Smooth muscle cell (in vitro differentiated cells): ENCODE measurements around the gene ASPN. TPM values are rescaled to one million over a fixed set of nuclear protein-coding genes. Genes with fewer than 3 reads are reported as not detected.

Source experiments
- DNase-seq: peaks from one replicate; lab custom pipeline; 2025; ENCODE audit not compliant: unreplicated experiment; lab: John Stamatoyannopoulos, UW
- H2AFZ ChIP-seq: fragments of 200-600 bp; sonication (generic); 2 replicates; pipeline ENCODE4 v1.6.0; 2016; ENCODE audit warnings: antibody characterized with exemption, low read depth, mild to moderate bottlenecking
- H3F3A ChIP-seq: fragments of 200-600 bp; sonication (generic); 2 replicates; pipeline ENCODE4 v1.6.0; 2017; ENCODE audit warnings: antibody characterized with exemption, low read depth
- H3K27ac ChIP-seq: fragments of 200-600 bp; sonication (generic); 2 replicates; pipeline ENCODE4 v1.5.1; 2016; ENCODE audit warnings: low read depth, mild to moderate bottlenecking
- H3K27me3 ChIP-seq: fragments of 200-600 bp; sonication (generic); 2 replicates; pipeline ENCODE4 v1.6.1; 2016; ENCODE audit warnings: low read depth, mild to moderate bottlenecking
- H3K36me3 ChIP-seq: fragments of 200-600 bp; sonication (generic); 2 replicates; pipeline ENCODE4 v1.5.1; 2016; ENCODE audit warnings: low read depth
- H3K4me1 ChIP-seq: fragments of 200-600 bp; sonication (generic); 2 replicates; pipeline ENCODE4 v1.5.1; 2016; ENCODE audit warnings: low read depth
- H3K4me2 ChIP-seq: fragments of 200-600 bp; sonication (generic); 2 replicates; pipeline ENCODE4 v1.6.0; 2016; ENCODE audit warnings: mild to moderate bottlenecking
- H3K4me3 ChIP-seq: fragments of 200-600 bp; sonication (generic); 2 replicates; pipeline ENCODE4 v1.5.1; 2016; ENCODE audit warnings: mild to moderate bottlenecking
- H3K79me2 ChIP-seq: fragments of 200-600 bp; sonication (generic); 2 replicates; pipeline ENCODE4 v1.6.0; 2016; ENCODE audit warnings: low read depth, mild to moderate bottlenecking
- H3K9ac ChIP-seq: fragments of 200-600 bp; sonication (generic); 2 replicates; pipeline ENCODE4 v1.6.0; 2016; ENCODE audit warnings: low read depth
- H3K9me3 ChIP-seq: fragments of 200-600 bp; sonication (generic); replicated peaks from 2 replicates; pipeline ENCODE4 v1.5.1; 2016; ENCODE audit warnings: low read depth
- H4K20me1 ChIP-seq: fragments of 200-600 bp; sonication (generic); 2 replicates; pipeline ENCODE4 v1.6.0; 2016; ENCODE audit warnings: low read depth
- WGBS: methylation state at CpG from one replicate; pipeline ENCODE4 v1.1.7; 2016; ENCODE audit warnings: low lambda C conversion rate; 5-methylcytosine and 5-hydroxymethylcytosine counted together
- polyA plus RNA-seq: library from polyadenylated mRNA; unstranded; fragments of >200 nt; fragmentation: Nextera tagmentation; extraction: Ambion mirVana; gene quantifications from 2 replicates; pipeline ENCODE4 v1.2.1, GENCODE V29; 2016
- total RNA-seq: library from RNA; depleted of rRNA; stranded (reverse); fragments of >200 nt; gene quantifications from 2 replicates; pipeline ENCODE4 v1.2.3, GENCODE V29; 2014
- TF ChIP-seq, protein P1 (sequence below): fragments of 200-600 bp; sonication (generic); IDR thresholded peaks from 2 replicates; pipeline ENCODE4 v1.5.1; 2017; ENCODE audit warnings: borderline replicate concordance, mild to moderate bottlenecking, antibody characterized with exemption; ENCODE audit not compliant: insufficient read depth, poor library complexity, severe bottlenecking

ASPN gene
- total and polyA plus RNA-seq, 2 experiments from 2014 or later: 17.0 to 30.0 TPM

DNA sequence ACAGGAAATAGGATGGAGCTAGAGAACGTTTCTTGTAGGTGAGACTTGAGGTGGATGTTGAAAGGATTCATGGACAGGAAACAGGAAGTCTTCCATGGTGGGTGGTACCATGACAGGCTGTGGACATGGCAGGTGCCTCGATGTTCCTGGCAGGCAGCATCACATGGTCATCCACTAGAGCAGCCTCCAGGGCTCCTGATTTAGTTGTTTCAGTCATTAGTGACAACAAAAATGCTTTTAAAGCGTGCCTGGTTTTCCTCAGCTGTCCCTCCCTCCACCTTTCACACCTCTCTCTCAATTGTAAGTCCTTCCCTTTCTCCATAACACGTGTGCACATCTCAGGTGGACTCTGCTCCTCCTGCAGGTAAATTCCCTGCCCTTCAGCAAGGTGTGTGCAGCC lies 25.2 kb upstream of the ASPN start:
- Histone ChIP-seq H4K20me1 (no peaks in the 10 kb centered on the region), H2AFZ (no peak overlapping the region), H3K27me3 (no peaks in the 10 kb centered on the region), H3K79me2 (no peaks in the 10 kb centered on the region), H3K27ac (peak overlapping the region; percentile 79), H3K36me3 (no peaks in the 10 kb centered on the region), H3K4me2 (no peak overlapping the region), H3K4me1 (no peaks in the 10 kb centered on the region), H3K9ac (no peak overlapping the region), H3F3A (peaks cover 7% of the 10 kb centered on the region), H3K4me3 (no peak overlapping the region), H3K9me3 (no peaks in the 10 kb centered on the region)
- WGBS: 61% methylated on average over 4 of the region's 4 CpGs
- TF ChIP-seq, protein P1, sequence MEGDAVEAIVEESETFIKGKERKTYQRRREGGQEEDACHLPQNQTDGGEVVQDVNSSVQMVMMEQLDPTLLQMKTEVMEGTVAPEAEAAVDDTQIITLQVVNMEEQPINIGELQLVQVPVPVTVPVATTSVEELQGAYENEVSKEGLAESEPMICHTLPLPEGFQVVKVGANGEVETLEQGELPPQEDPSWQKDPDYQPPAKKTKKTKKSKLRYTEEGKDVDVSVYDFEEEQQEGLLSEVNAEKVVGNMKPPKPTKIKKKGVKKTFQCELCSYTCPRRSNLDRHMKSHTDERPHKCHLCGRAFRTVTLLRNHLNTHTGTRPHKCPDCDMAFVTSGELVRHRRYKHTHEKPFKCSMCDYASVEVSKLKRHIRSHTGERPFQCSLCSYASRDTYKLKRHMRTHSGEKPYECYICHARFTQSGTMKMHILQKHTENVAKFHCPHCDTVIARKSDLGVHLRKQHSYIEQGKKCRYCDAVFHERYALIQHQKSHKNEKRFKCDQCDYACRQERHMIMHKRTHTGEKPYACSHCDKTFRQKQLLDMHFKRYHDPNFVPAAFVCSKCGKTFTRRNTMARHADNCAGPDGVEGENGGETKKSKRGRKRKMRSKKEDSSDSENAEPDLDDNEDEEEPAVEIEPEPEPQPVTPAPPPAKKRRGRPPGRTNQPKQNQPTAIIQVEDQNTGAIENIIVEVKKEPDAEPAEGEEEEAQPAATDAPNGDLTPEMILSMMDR: no peak
- DNase-seq: no peak

DNA sequence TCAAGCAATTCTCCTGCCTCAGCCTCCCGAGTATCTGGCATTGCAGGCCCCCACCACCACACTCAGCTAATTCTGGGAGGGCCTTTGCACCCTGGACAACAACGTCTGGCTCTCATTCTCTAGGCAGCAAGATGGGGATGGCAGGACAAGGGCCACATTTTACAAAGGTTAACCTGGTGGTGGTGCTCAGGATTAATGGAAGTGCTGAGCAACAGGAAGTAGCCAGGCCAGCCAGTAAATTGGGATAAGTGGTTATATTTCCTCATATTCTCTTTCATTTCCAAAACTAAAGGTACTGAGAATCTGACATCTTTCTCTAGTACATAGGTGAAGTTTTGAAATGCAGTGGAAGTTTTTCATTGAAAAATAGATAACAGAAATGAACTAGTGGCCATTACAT lies 24.7 kb upstream of the ASPN start:
- H3K36me3 ChIP-seq: no peaks in the 10 kb centered on the region
- WGBS: 96% methylated on average over 2 of the region's 2 CpGs
- no peak overlapping the region for H3K9ac ChIP-seq
- peak overlapping the region; percentile 58 for H3K4me2 ChIP-seq
- no peak overlapping the region for H3K4me3 ChIP-seq
- no peaks in the 10 kb centered on the region for H3K79me2 ChIP-seq
- TF ChIP-seq, protein P1: no peak
- no peaks in the 10 kb centered on the region for H4K20me1 ChIP-seq
- H2AFZ ChIP-seq: no peak overlapping the region
- DNase-seq: no peak
- no peaks in the 10 kb centered on the region for H3K4me1 ChIP-seq
- H3K27me3 ChIP-seq: no peaks in the 10 kb centered on the region
- H3K27ac ChIP-seq: peak overlapping the region; percentile 79
- peaks cover 7% of the 10 kb centered on the region for H3F3A ChIP-seq
- H3K9me3 ChIP-seq: no peaks in the 10 kb centered on the region

DNA sequence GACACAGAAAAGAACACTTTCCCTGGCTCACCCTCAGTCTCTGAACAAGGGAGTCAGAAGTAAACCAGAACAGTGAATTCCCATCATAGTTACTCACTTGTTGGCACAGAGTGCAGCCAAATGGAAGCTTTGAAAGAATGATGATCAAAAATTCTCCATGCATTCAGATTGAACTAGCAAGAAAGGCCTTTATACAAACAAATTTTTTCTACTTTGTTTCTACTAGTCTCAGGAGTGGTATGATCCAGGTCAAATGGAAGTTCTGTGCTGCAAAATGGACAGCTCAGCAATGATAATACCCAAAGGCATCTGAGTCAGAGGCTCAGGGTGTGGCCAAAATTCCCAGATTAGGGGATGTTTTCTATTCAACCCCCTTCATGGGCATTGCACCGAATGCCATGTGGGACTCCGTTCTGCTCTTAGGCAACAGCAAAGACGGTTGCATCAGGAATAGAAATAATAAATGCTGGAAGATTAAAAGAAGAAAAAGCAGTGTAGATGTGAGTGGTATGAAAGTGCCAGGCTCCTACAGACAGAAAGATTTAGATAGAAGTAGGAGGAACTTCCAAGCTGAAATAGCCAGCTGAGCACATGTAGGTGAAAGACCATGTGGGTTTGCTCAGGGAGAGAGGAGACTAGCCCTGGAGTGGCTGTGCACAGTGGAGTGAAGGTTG lies 24.0 kb upstream of the ASPN start:
- no peaks in the 10 kb centered on the region for H3K27me3 ChIP-seq
- TF ChIP-seq, protein P1: no peak
- no peaks in the 10 kb centered on the region for H3K79me2 ChIP-seq
- H4K20me1 ChIP-seq: no peaks in the 10 kb centered on the region
- H3K4me1 ChIP-seq: no peaks in the 10 kb centered on the region
- H3K4me2 ChIP-seq: peak overlapping the region; percentile 58
- H2AFZ ChIP-seq: no peak overlapping the region
- 17% methylated on average over 3 of the region's 3 CpGs for WGBS
- H3K9me3 ChIP-seq: no peaks in the 10 kb centered on the region
- no peak overlapping the region for H3K4me3 ChIP-seq
- no peak overlapping the region for H3K9ac ChIP-seq
- no peaks in the 10 kb centered on the region for H3K36me3 ChIP-seq
- no peak for DNase-seq
- H3K27ac ChIP-seq: peak overlapping the region; percentile 79
- peaks cover 7% of the 10 kb centered on the region for H3F3A ChIP-seq

DNA sequence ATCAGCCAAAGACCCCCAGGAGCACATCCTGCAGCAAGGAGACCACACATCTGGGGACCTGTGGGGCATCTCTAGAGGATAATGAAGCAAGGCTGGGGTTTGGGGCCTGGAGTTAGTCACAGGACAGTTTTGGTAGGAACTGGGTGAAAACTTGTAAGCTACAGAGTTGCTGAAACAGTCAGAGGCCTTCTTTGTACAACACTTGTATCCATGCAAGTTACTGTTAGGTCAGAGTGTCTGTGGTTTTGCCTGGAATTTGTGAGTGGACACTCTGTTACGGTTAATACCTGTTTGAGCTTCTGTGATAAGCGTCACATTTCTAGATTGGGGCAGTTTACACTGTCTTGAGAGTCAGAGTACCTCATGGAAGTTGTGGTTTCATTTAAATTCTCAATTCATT lies 22.6 kb upstream of the ASPN start:
- Histone ChIP-seq H4K20me1 (no peaks in the 10 kb centered on the region), H3K4me3 (no peak overlapping the region), H3F3A (peaks cover 7% of the 10 kb centered on the region), H3K27ac (peak overlapping the region; percentile 79), H3K9ac (no peak overlapping the region), H3K27me3 (no peaks in the 10 kb centered on the region), H3K9me3 (no peaks in the 10 kb centered on the region), H3K4me2 (peak overlapping the region; percentile 58), H2AFZ (peak overlapping the region; percentile 9), H3K36me3 (no peaks in the 10 kb centered on the region), H3K79me2 (no peaks in the 10 kb centered on the region), H3K4me1 (no peaks in the 10 kb centered on the region)
- no peak for DNase-seq
- TF ChIP-seq, protein P1: no peak
- WGBS: 41% methylated on average over 2 of the region's 2 CpGs
